Mesodermal cell (in vitro differentiated cells): Measurements from ENCODE around the gene EGR4.

Experiments used
- H3K27ac ChIP-seq: 2 replicates; pipeline ENCODE4 v1.7.0; 2013; ENCODE audit warnings: mild to moderate bottlenecking, low read depth, low read length, moderate library complexity; ENCODE audit not compliant: severe bottlenecking
- H3K36me3 ChIP-seq: 2 replicates; pipeline ENCODE4 v1.7.1; 2013; ENCODE audit warnings: mild to moderate bottlenecking, low read length, moderate library complexity; ENCODE audit not compliant: control insufficient read depth, insufficient read depth
- H3K4me1 ChIP-seq: one replicate; pipeline ENCODE4 v1.7.1; 2013; ENCODE audit warnings: mild to moderate bottlenecking, low read length; ENCODE audit not compliant: insufficient read depth, control insufficient read depth, poor library complexity, severe bottlenecking
- H3K4me3 ChIP-seq: 2 replicates; pipeline ENCODE4 v1.7.0; 2013; ENCODE audit warnings: low read length, control low read depth, mild to moderate bottlenecking; ENCODE audit not compliant: insufficient read depth, poor library complexity, severe bottlenecking; ENCODE audit errors: extremely low read depth
- H3K9me3 ChIP-seq: 2 replicates; pipeline ENCODE4 v1.7.1; 2013; ENCODE audit warnings: mild to moderate bottlenecking, low read length, moderate library complexity; ENCODE audit not compliant: control insufficient read depth
- WGBS, 2 experiments: methylation state at CpG; one replicate each; pipeline ENCODE4 v1.1.5; 2013; ENCODE audit warnings: missing lambda C conversion rate in 2 of 2; ENCODE audit not compliant: insufficient coverage in 2 of 2; 5-methylcytosine and 5-hydroxymethylcytosine counted together

EGR4 gene

GRCh38 chr2:73255907-73256617 lies 37.3 kb downstream of the EGR4 start:
- H3K36me3 ChIP-seq = peaks cover 42% of the 10 kb centered on the region
- no peaks in the 10 kb centered on the region for H3K9me3 ChIP-seq
- no peak overlapping the region for H3K27ac ChIP-seq
- H3K4me3 ChIP-seq = no peak overlapping the region
- H3K4me1 ChIP-seq = no peaks in the 10 kb centered on the region
- 71 to 72% methylated on average over 1 to 2 of the region's 5 CpGs for WGBS, 2 experiments

DNA sequence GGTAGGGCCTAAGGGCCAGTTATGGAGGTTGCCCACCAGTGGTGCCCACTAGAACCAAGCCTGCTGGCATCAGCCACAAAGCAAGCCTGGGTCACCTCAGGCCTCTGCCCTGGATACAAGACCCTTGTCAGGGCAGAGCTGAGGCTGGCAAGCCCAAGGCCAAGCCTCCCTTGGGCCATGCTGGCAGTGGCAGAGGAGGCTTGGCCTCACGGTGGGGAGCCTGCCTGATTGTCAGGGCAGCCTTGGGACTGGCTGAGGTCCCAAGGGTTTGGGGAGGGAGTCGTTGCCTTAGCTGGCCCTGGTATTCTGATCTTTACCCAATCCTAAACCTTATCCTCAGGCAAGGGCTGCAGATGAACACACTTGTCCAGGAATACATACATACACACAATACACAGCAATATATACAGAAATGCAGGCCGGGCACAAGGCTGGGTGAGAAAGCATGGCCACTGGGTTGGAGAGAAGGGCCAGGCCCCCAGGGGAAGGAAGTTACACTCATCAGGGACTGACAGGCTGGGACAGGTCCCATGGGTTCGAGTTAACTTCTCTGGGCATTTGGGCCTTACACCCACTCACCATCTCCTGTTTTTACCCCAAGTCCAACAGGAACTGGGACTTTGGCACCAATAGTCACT lies 38.2 kb downstream of the EGR4 start:
- H3K27ac ChIP-seq = no peak overlapping the region
- no peak overlapping the region for H3K4me3 ChIP-seq
- 83 to 90% methylated on average over 2 of the region's 4 CpGs for WGBS, 2 experiments
- H3K9me3 ChIP-seq = no peaks in the 10 kb centered on the region
- no peaks in the 10 kb centered on the region for H3K4me1 ChIP-seq
- H3K36me3 ChIP-seq = peaks cover 51% of the 10 kb centered on the region

DNA sequence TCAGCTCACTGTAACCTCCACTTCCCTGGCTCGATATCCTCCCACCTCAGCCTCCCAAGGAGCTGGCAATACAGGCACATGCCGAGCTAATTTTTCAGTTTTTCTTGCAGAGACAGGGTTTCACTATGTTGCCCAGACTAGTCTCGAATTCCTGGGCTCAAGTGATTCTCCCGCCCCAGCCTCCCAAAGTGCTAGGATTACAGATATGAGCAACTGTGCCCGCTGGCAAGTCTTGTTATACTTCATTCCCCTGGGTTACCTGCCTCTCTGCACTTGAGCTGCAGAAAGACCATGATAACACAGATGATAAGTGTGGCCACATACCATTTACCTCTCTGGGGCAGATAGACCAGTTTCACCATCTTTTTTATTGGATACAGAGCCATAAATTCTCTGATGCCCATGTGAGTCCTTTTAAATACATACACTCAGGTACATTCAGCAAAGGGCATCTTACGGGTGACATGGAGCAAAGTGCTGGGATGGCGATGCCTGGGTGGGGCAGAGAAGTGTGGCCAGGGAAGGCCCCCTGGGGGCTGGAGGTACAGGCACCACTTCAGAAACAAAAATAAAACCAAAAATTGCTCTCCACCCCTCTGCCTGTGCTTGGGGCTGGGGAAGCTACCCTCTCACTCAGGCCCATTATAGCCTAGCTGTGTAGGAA lies 38.9 kb downstream of the EGR4 start:
- WGBS, 2 experiments = 93 to 94% methylated on average over 5 of the region's 7 CpGs
- Histone ChIP-seq H3K4me1 (no peaks in the 10 kb centered on the region), H3K27ac (no peak overlapping the region), H3K4me3 (no peak overlapping the region), H3K36me3 (peaks cover 57% of the 10 kb centered on the region), H3K9me3 (no peaks in the 10 kb centered on the region)

GRCh38 chr2:73253901-73254300 lies 39.4 kb downstream of the EGR4 start:
- 90 to 93% methylated on average over 3 of the region's 3 CpGs for WGBS, 2 experiments
- Histone ChIP-seq H3K36me3 (peaks cover 63% of the 10 kb centered on the region), H3K4me3 (no peak overlapping the region), H3K4me1 (no peaks in the 10 kb centered on the region), H3K27ac (no peak overlapping the region), H3K9me3 (no peaks in the 10 kb centered on the region)

GRCh38 chr2:73253400-73253799 lies 39.9 kb downstream of the EGR4 start:
- 93 to 100% methylated on average over 1 to 2 of the region's 2 CpGs for WGBS, 2 experiments
- Histone ChIP-seq H3K4me1 (no peaks in the 10 kb centered on the region), H3K27ac (no peak overlapping the region), H3K36me3 (peaks cover 68% of the 10 kb centered on the region), H3K4me3 (no peak overlapping the region), H3K9me3 (no peaks in the 10 kb centered on the region)

GRCh38 chr2:73252238-73253027 lies 40.9 kb downstream of the EGR4 start:
- Histone ChIP-seq H3K36me3 (peaks cover 78% of the 10 kb centered on the region), H3K4me3 (no peak overlapping the region)
- 96 to 98% methylated on average over 12 to 13 of the region's 17 CpGs for WGBS, 2 experiments

GRCh38 chr2:73250872-73251846 lies 42.2 kb downstream of the EGR4 start:
- no peak overlapping the region for H3K27ac ChIP-seq
- H3K36me3 ChIP-seq = peaks cover 90% of the 10 kb centered on the region
- no peaks in the 10 kb centered on the region for H3K9me3 ChIP-seq
- WGBS, 2 experiments = 95 to 96% methylated on average over 12 to 16 of the region's 17 CpGs
- no peak overlapping the region for H3K4me3 ChIP-seq
- H3K4me1 ChIP-seq = no peaks in the 10 kb centered on the region

More at GRCh38 chr2:73252238-73253027, 40.9 kb downstream of the EGR4 start:
- Histone ChIP-seq H3K4me1 (no peaks in the 10 kb centered on the region), H3K9me3 (no peaks in the 10 kb centered on the region), H3K27ac (no peak overlapping the region)

GRCh38 chr2:73249636-73250035 lies 43.7 kb downstream of the EGR4 start:
- Histone ChIP-seq H3K4me3 (no peak overlapping the region), H3K4me1 (no peaks in the 10 kb centered on the region), H3K9me3 (no peaks in the 10 kb centered on the region), H3K27ac (no peak overlapping the region), H3K36me3 (peaks cover 98% of the 10 kb centered on the region)
- WGBS, 2 experiments = 89 to 92% methylated on average over 8 to 9 of the region's 9 CpGs

GRCh38 chr2:73246850-73247249 lies 46.5 kb downstream of the EGR4 start:
- Histone ChIP-seq H3K9me3 (no peaks in the 10 kb centered on the region), H3K4me1 (peaks cover 3% of the 10 kb centered on the region), H3K36me3 (peaks cover 94% of the 10 kb centered on the region), H3K4me3 (no peak overlapping the region), H3K27ac (no peak overlapping the region)
- WGBS, 2 experiments = 91 to 95% methylated on average over 3 of the region's 3 CpGs
